Astrocyte (in vitro differentiated cells and primary cell): ENCODE data around the gene PTGIR. TPM values are rescaled to one million over a fixed set of nuclear protein-coding genes. Genes with fewer than 3 reads are reported as not detected.

Experiments used
- DNase-seq: peaks from one replicate; pipeline ENCODE4 v3.0.0-alpha.2; 2010; ENCODE audit warnings: low read depth
- FAIRE-seq: peaks from 2 replicates; lab custom pipeline; 2011; peaks lifted over from hg19 to GRCh38; lab: Jason Lieb, UNC
- H2AFZ ChIP-seq: 2 replicates; pipeline ENCODE4 v1.6.0; 2012; ENCODE audit warnings: low read depth, low read length, inconsistent platforms
- H3K27ac ChIP-seq: 2 replicates; pipeline ENCODE4 v1.5.1; 2011; ENCODE audit warnings: low read depth, low read length, inconsistent platforms
- H3K27me3 ChIP-seq: 2 replicates; pipeline ENCODE4 v1.6.0; 2011; ENCODE audit warnings: low read length, inconsistent platforms; ENCODE audit not compliant: insufficient read depth
- H3K36me3 ChIP-seq: 2 replicates; pipeline ENCODE4 v1.5.1; 2011; ENCODE audit warnings: low read length, inconsistent platforms; ENCODE audit not compliant: insufficient read depth
- H3K4me1 ChIP-seq: 2 replicates; pipeline ENCODE4 v1.5.1; 2011; ENCODE audit warnings: low read length, inconsistent platforms; ENCODE audit not compliant: insufficient read depth
- H3K4me2 ChIP-seq: 2 replicates; pipeline ENCODE4 v1.6.0; 2012; ENCODE audit warnings: low read length, inconsistent platforms
- H3K4me3 ChIP-seq: 2 replicates; pipeline ENCODE4 v1.5.1; 2011; ENCODE audit warnings: low read depth, mild to moderate bottlenecking, low read length, inconsistent platforms; ENCODE audit not compliant: insufficient read depth
- H3K79me2 ChIP-seq: 2 replicates; pipeline ENCODE4 v1.6.0; 2012; ENCODE audit warnings: mild to moderate bottlenecking, low read length, inconsistent platforms; ENCODE audit not compliant: insufficient read depth
- H3K9ac ChIP-seq: 2 replicates; pipeline ENCODE4 v1.6.0; 2012; ENCODE audit warnings: mild to moderate bottlenecking, low read length, inconsistent platforms
- H3K9me3 ChIP-seq: 2 replicates; pipeline ENCODE4 v1.5.1; 2012; ENCODE audit warnings: low read depth, mild to moderate bottlenecking, low read length, inconsistent platforms; ENCODE audit not compliant: insufficient read depth
- H4K20me1 ChIP-seq: 2 replicates; pipeline ENCODE4 v1.6.0; 2012; ENCODE audit warnings: low read length, inconsistent platforms; ENCODE audit not compliant: insufficient read depth
- H3K27ac Mint-ChIP-seq: one replicate; pipeline ENCODE4 v1.8.0; 2021; ENCODE audit warnings: mild to moderate bottlenecking, mixed read lengths; ENCODE audit not compliant: unreplicated experiment
- H3K27me3 Mint-ChIP-seq: one replicate; pipeline ENCODE4 v1.8.0; 2021; ENCODE audit warnings: low read depth, mixed read lengths; ENCODE audit not compliant: unreplicated experiment
- H3K36me3 Mint-ChIP-seq: one replicate; pipeline ENCODE4 v1.8.0; 2021; ENCODE audit warnings: low read depth, mixed read lengths; ENCODE audit not compliant: unreplicated experiment
- H3K4me1 Mint-ChIP-seq: one replicate; pipeline ENCODE4 v1.8.0; 2021; ENCODE audit warnings: low read depth, mixed read lengths; ENCODE audit not compliant: unreplicated experiment
- H3K4me3 Mint-ChIP-seq: one replicate; pipeline ENCODE4 v1.8.0; 2021; ENCODE audit warnings: mild to moderate bottlenecking, moderate library complexity, mixed read lengths; ENCODE audit not compliant: unreplicated experiment
- H3K9me3 Mint-ChIP-seq: one replicate; pipeline ENCODE4 v1.8.0; 2021; ENCODE audit warnings: mild to moderate bottlenecking, mixed read lengths; ENCODE audit not compliant: unreplicated experiment
- CTCF ChIP-seq: IDR thresholded peaks from 2 replicates; pipeline ENCODE4 v1.5.1; 2011; ENCODE audit warnings: low read depth, mild to moderate bottlenecking, inconsistent platforms, low read length, moderate library complexity; ENCODE audit not compliant: insufficient read depth
- EZH2 ChIP-seq: IDR thresholded peaks from 2 replicates; pipeline ENCODE4 v1.6.1; 2012; ENCODE audit warnings: mild to moderate bottlenecking, low read length, inconsistent platforms; ENCODE audit not compliant: insufficient read depth
- total RNA-seq: library from RNA; stranded (reverse); gene quantifications from 2 replicates; pipeline ENCODE4 v1.2.1, GENCODE V29; 2021

Gene PTGIR
- total RNA-seq, 1 donor from 2014 or later: 0.52 TPM

- peaks cover 12% of the 10 kb centered on the region for H3K4me1 Mint-ChIP-seq
- TF ChIP-seq EZH2 (no peak), CTCF (no peak)
- H3K4me2 ChIP-seq: peak overlapping the region; percentile 63
Measured at GRCh38 chr19:46620267-46620666, 4.6 kb downstream of the PTGIR start.

GRCh38 chr19:46618670-46619231, 6.1 kb downstream of the PTGIR start:
- no peak for FAIRE-seq
- peaks cover 24% of the 10 kb centered on the region for H3K4me1 ChIP-seq
- TF ChIP-seq CTCF: no peak
- TF ChIP-seq EZH2: no peak
- no peak overlapping the region for H2AFZ ChIP-seq
- no peaks in the 10 kb centered on the region for H3K27me3 ChIP-seq
- H3K36me3 ChIP-seq: no peaks in the 10 kb centered on the region
- Mint-ChIP-seq H3K4me3 (no peak overlapping the region), H3K36me3 (no peaks in the 10 kb centered on the region), H3K9me3 (no peaks in the 10 kb centered on the region), H3K27me3 (peaks cover 5% of the 10 kb centered on the region), H3K4me1 (peaks cover 11% of the 10 kb centered on the region), H3K27ac (no peak overlapping the region)
- no peaks in the 10 kb centered on the region for H3K9me3 ChIP-seq
- H3K9ac ChIP-seq: no peak overlapping the region
- no peak overlapping the region for H3K4me2 ChIP-seq
- no peaks in the 10 kb centered on the region for H3K79me2 ChIP-seq
- no peaks in the 10 kb centered on the region for H4K20me1 ChIP-seq
- no peak overlapping the region for H3K4me3 ChIP-seq
- no peak overlapping the region for H3K27ac ChIP-seq
- DNase-seq: peak; percentile 25

More at GRCh38 chr19:46620267-46620666, 4.6 kb downstream of the PTGIR start:
- Histone ChIP-seq H3K27me3 (no peaks in the 10 kb centered on the region), H3K4me3 (no peak overlapping the region), H3K4me1 (peaks cover 30% of the 10 kb centered on the region), H3K79me2 (no peaks in the 10 kb centered on the region), H2AFZ (no peak overlapping the region), H3K9ac (no peak overlapping the region), H3K9me3 (no peaks in the 10 kb centered on the region), H4K20me1 (no peaks in the 10 kb centered on the region), H3K27ac (no peak overlapping the region), H3K36me3 (no peaks in the 10 kb centered on the region)
- no peak for FAIRE-seq
- Mint-ChIP-seq H3K9me3 (no peaks in the 10 kb centered on the region), H3K27me3 (peaks cover 7% of the 10 kb centered on the region), H3K4me3 (no peak overlapping the region), H3K36me3 (no peaks in the 10 kb centered on the region), H3K27ac (no peak overlapping the region)
- no peak for DNase-seq

GRCh38 chr19:46617601-46618000, 7.3 kb downstream of the PTGIR start:
- H3K4me2 ChIP-seq: no peak overlapping the region
- H3K4me3 ChIP-seq: no peak overlapping the region
- peaks cover 24% of the 10 kb centered on the region for H3K4me1 ChIP-seq
- TF ChIP-seq EZH2 (no peak), CTCF (no peak)
- Mint-ChIP-seq H3K27ac (no peak overlapping the region), H3K9me3 (no peaks in the 10 kb centered on the region), H3K36me3 (no peaks in the 10 kb centered on the region), H3K4me1 (peaks cover 11% of the 10 kb centered on the region), H3K4me3 (no peak overlapping the region), H3K27me3 (peaks cover 5% of the 10 kb centered on the region)
- no peaks in the 10 kb centered on the region for H3K79me2 ChIP-seq
- FAIRE-seq (no peak), DNase-seq (no peak)
- H3K36me3 ChIP-seq: no peaks in the 10 kb centered on the region
- H3K9ac ChIP-seq: no peak overlapping the region
- peaks cover 2% of the 10 kb centered on the region for H4K20me1 ChIP-seq
- no peak overlapping the region for H2AFZ ChIP-seq
- H3K27ac ChIP-seq: no peak overlapping the region
- H3K27me3 ChIP-seq: no peaks in the 10 kb centered on the region
- no peaks in the 10 kb centered on the region for H3K9me3 ChIP-seq
